HepG2 (cell line): ENCODE measurements around the gene NFILZ. TPM values are rescaled to one million over a fixed set of nuclear protein-coding genes. Genes with fewer than 3 reads are reported as not detected.

ENCODE experiments used
- ADNP ChIP-seq: sonication (generic); formaldehyde crosslinking; IDR thresholded peaks from 2 replicates; pipeline ENCODE4 v1.4.0; 2020; ENCODE audit warnings: missing genetic modification reagents
- AGO2 ChIP-seq: fragments of 200-400 bp; formaldehyde crosslinking; optimal IDR thresholded peaks from 2 replicates; pipeline ENCODE3; 2017; ENCODE audit warnings: mild to moderate bottlenecking, low read depth, low read length, moderate library complexity
- CBX5 ChIP-seq: sonication (generic); formaldehyde crosslinking; IDR thresholded peaks from 2 replicates; pipeline ENCODE4 v1.4.0; 2020; ENCODE audit warnings: missing genetic modification reagents, borderline replicate concordance
- CC2D1A ChIP-seq: sonication (generic); formaldehyde crosslinking; IDR thresholded peaks from 2 replicates; pipeline ENCODE4 v1.8.1; 2023; ENCODE audit warnings: mild to moderate bottlenecking, missing genetic modification reagents
- FOXK2 ChIP-seq: fragments of 450-650 bp; IDR thresholded peaks from 2 replicates; pipeline ENCODE4 v1.6.1; 2016
- GLI4 ChIP-seq: sonication (generic); formaldehyde crosslinking; IDR thresholded peaks from 2 replicates; pipeline ENCODE4 v1.5.1; 2020; ENCODE audit warnings: missing genetic modification reagents, mild to moderate bottlenecking, moderate library complexity, borderline replicate concordance
- HNRNPLL ChIP-seq: fragments of 200-400 bp; formaldehyde crosslinking; IDR thresholded peaks from 2 replicates; pipeline ENCODE4 v1.6.1; 2017; ENCODE audit warnings: mild to moderate bottlenecking, low read depth, low read length; ENCODE audit not compliant: poor library complexity, severe bottlenecking
- IRF2 ChIP-seq: IDR thresholded peaks from 2 replicates; pipeline ENCODE4 v1.6.1; 2018; ENCODE audit warnings: missing genetic modification reagents, missing compliant biosample characterization
- MED8 ChIP-seq: sonication (generic); formaldehyde crosslinking; IDR thresholded peaks from 2 replicates; pipeline ENCODE4 v1.8.1; 2023; ENCODE audit warnings: mild to moderate bottlenecking, missing genetic modification reagents; ENCODE audit not compliant: insufficient replicate concordance
- PTBP1 ChIP-seq: fragments of 200-400 bp; formaldehyde crosslinking; IDR thresholded peaks from 2 replicates; pipeline ENCODE4 v1.6.1; 2018; ENCODE audit warnings: low read length, low read depth; ENCODE audit not compliant: poor library complexity, severe bottlenecking
- RBM39 ChIP-seq: fragments of 200-400 bp; formaldehyde crosslinking; IDR thresholded peaks from one replicate; pipeline ENCODE4 v1.6.1; 2018; ENCODE audit warnings: antibody characterized with exemption, mild to moderate bottlenecking, low read depth, low read length; ENCODE audit not compliant: poor library complexity, severe bottlenecking
- SKI ChIP-seq: fragments of 450-650 bp; IDR thresholded peaks from one replicate; pipeline ENCODE4 v1.6.1; 2018; ENCODE audit warnings: mild to moderate bottlenecking; ENCODE audit not compliant: partially characterized antibody
- THAP11 ChIP-seq: IDR thresholded peaks from 2 replicates; pipeline ENCODE4 v1.6.1; 2016; ENCODE audit warnings: missing biosample characterization, missing genetic modification reagents
- ZNF615 ChIP-seq: sonication (generic); formaldehyde crosslinking; IDR thresholded peaks from 2 replicates; pipeline ENCODE4 v1.5.0; 2020; ENCODE audit warnings: mild to moderate bottlenecking, missing genetic modification reagents, borderline replicate concordance
- ZNF629 ChIP-seq: sonication (generic); formaldehyde crosslinking; conservative IDR thresholded peaks from 2 replicates; pipeline ENCODE4 v1.5.0; 2020; ENCODE audit warnings: missing genetic modification reagents
- ZNF724P ChIP-seq: sonication (generic); formaldehyde crosslinking; IDR thresholded peaks from 2 replicates; pipeline ENCODE4 v1.8.0; 2022; ENCODE audit warnings: missing genetic modification reagents, borderline replicate concordance
- ZNF816 ChIP-seq: sonication (generic); formaldehyde crosslinking; IDR thresholded peaks from 2 replicates; pipeline ENCODE4 v1.8.0; 2022; ENCODE audit warnings: missing genetic modification reagents, mild to moderate bottlenecking, borderline replicate concordance
- ZSCAN22 ChIP-seq: sonication (generic); formaldehyde crosslinking; IDR thresholded peaks from 2 replicates; pipeline ENCODE4 v1.4.0; 2020; ENCODE audit warnings: mild to moderate bottlenecking, missing genetic modification reagents
- polyA plus RNA-seq, 8 experiments: library from polyadenylated mRNA; depleted of rRNA in 3 of 8; stranded (reverse) in 7 of 8; unstranded in 1 of 8; fragments of >200 nt; fragmentation: Illumina TruSeq in 4 of 8; extraction: Trizol in 4 of 8; gene quantifications; 2 replicates each; pipeline versions ENCODE4 v1.2.1 to v1.2.3, GENCODE V29; 2011 to 2016; ENCODE audit warnings: low read depth in 4 of 8, missing spikeins in 1 of 8, mixed read lengths in 1 of 8; ENCODE audit not compliant: insufficient read depth in 1 of 8
- total RNA-seq, 5 experiments: library from RNA; depleted of rRNA; stranded (reverse); fragments of >200 nt; fragmentation: Illumina TruSeq; extraction: Trizol; gene quantifications; 2 replicates each; pipeline ENCODE4 v1.2.3, GENCODE V29; 2016; ENCODE audit warnings: low read depth in 1 of 5
- TF ChIP-seq, protein P1 (sequence below): sonication (generic); formaldehyde crosslinking; IDR thresholded peaks from 2 replicates; pipeline ENCODE4 v1.4.0; 2020; ENCODE audit warnings: missing genetic modification reagents
- TF ChIP-seq, protein P2 (sequence below): IDR thresholded peaks from 2 replicates; pipeline ENCODE4 v1.4.0; 2020; ENCODE audit warnings: mild to moderate bottlenecking, missing genetic modification reagents
- TF ChIP-seq, protein P3 (sequence below): sonication (generic); formaldehyde crosslinking; IDR thresholded peaks from 2 replicates; pipeline ENCODE4 v1.4.0; 2020; ENCODE audit warnings: mild to moderate bottlenecking, missing genetic modification reagents

Gene NFILZ
- total and polyA plus RNA-seq, 2 of the 13 experiments (the other 11 are each of a cell fraction or from before 2014, with no cell fraction given): not detected

DNA sequence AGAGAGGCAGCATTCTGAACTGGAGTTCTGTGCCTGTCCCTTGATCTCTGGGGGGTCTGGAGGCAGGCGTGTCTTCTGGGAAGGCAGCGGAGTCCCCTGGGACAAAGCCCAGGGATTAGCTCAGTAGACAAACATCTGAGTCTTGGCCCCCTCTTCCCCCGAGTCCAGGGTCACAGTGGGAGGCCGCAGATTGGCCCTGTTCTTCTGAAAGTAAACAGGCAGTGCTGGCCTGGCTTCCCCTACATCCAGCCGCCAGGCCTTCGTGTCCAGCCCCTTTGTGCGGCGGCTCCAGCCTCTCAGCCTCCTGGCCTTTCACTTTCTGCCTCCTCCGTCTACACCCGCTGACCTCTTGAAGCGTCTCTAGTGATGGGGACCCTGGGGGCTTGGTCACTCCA lies 989 bp downstream of the NFILZ start (continued):
- TF ChIP-seq PTBP1: no peak
- TF ChIP-seq ZNF816: peak; percentile 75; the same call in 1 of the 2 replicates
- TF ChIP-seq, protein P1, sequence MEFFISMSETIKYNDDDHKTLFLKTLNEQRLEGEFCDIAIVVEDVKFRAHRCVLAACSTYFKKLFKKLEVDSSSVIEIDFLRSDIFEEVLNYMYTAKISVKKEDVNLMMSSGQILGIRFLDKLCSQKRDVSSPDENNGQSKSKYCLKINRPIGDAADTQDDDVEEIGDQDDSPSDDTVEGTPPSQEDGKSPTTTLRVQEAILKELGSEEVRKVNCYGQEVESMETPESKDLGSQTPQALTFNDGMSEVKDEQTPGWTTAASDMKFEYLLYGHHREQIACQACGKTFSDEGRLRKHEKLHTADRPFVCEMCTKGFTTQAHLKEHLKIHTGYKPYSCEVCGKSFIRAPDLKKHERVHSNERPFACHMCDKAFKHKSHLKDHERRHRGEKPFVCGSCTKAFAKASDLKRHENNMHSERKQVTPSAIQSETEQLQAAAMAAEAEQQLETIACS (CRISPR knock-in tag): no peak
- no peak for TF ChIP-seq RBM39
- TF ChIP-seq CC2D1A (CRISPR knock-in tag): no peak
- no peak for TF ChIP-seq ZSCAN22 (CRISPR knock-in tag)
- TF ChIP-seq, protein P2, sequence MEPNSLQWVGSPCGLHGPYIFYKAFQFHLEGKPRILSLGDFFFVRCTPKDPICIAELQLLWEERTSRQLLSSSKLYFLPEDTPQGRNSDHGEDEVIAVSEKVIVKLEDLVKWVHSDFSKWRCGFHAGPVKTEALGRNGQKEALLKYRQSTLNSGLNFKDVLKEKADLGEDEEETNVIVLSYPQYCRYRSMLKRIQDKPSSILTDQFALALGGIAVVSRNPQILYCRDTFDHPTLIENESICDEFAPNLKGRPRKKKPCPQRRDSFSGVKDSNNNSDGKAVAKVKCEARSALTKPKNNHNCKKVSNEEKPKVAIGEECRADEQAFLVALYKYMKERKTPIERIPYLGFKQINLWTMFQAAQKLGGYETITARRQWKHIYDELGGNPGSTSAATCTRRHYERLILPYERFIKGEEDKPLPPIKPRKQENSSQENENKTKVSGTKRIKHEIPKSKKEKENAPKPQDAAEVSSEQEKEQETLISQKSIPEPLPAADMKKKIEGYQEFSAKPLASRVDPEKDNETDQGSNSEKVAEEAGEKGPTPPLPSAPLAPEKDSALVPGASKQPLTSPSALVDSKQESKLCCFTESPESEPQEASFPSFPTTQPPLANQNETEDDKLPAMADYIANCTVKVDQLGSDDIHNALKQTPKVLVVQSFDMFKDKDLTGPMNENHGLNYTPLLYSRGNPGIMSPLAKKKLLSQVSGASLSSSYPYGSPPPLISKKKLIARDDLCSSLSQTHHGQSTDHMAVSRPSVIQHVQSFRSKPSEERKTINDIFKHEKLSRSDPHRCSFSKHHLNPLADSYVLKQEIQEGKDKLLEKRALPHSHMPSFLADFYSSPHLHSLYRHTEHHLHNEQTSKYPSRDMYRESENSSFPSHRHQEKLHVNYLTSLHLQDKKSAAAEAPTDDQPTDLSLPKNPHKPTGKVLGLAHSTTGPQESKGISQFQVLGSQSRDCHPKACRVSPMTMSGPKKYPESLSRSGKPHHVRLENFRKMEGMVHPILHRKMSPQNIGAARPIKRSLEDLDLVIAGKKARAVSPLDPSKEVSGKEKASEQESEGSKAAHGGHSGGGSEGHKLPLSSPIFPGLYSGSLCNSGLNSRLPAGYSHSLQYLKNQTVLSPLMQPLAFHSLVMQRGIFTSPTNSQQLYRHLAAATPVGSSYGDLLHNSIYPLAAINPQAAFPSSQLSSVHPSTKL (CRISPR knock-in tag): peak; percentile 83
- TF ChIP-seq MED8 (CRISPR knock-in tag): no peak
- TF ChIP-seq ZNF724P (CRISPR knock-in tag): no peak
- TF ChIP-seq THAP11 (CRISPR knock-in tag): peak; percentile 63; the same call in 1 of the 2 replicates
- TF ChIP-seq ADNP (CRISPR knock-in tag): no peak
- TF ChIP-seq ZNF629 (CRISPR knock-in tag): 0 out of 2 replicates have a peak, but pooled peaks have one; percentile 41
- no peak for TF ChIP-seq AGO2
- peak; percentile 45; the same call in 1 of the 2 replicates for TF ChIP-seq CBX5
- TF ChIP-seq SKI: peak; percentile 69
- no peak for TF ChIP-seq ZNF615
- no peak for TF ChIP-seq GLI4
- TF ChIP-seq HNRNPLL: no peak
- peak; percentile 25; the same call in 1 of the 2 replicates for TF ChIP-seq FOXK2
- TF ChIP-seq, protein P3, sequence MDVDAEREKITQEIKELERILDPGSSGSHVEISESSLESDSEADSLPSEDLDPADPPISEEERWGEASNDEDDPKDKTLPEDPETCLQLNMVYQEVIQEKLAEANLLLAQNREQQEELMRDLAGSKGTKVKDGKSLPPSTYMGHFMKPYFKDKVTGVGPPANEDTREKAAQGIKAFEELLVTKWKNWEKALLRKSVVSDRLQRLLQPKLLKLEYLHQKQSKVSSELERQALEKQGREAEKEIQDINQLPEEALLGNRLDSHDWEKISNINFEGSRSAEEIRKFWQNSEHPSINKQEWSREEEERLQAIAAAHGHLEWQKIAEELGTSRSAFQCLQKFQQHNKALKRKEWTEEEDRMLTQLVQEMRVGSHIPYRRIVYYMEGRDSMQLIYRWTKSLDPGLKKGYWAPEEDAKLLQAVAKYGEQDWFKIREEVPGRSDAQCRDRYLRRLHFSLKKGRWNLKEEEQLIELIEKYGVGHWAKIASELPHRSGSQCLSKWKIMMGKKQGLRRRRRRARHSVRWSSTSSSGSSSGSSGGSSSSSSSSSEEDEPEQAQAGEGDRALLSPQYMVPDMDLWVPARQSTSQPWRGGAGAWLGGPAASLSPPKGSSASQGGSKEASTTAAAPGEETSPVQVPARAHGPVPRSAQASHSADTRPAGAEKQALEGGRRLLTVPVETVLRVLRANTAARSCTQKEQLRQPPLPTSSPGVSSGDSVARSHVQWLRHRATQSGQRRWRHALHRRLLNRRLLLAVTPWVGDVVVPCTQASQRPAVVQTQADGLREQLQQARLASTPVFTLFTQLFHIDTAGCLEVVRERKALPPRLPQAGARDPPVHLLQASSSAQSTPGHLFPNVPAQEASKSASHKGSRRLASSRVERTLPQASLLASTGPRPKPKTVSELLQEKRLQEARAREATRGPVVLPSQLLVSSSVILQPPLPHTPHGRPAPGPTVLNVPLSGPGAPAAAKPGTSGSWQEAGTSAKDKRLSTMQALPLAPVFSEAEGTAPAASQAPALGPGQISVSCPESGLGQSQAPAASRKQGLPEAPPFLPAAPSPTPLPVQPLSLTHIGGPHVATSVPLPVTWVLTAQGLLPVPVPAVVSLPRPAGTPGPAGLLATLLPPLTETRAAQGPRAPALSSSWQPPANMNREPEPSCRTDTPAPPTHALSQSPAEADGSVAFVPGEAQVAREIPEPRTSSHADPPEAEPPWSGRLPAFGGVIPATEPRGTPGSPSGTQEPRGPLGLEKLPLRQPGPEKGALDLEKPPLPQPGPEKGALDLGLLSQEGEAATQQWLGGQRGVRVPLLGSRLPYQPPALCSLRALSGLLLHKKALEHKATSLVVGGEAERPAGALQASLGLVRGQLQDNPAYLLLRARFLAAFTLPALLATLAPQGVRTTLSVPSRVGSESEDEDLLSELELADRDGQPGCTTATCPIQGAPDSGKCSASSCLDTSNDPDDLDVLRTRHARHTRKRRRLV (CRISPR knock-in tag): no peak
- peak; percentile 33; the same call in 1 of the 2 replicates for TF ChIP-seq IRF2 (CRISPR knock-in tag)
